Measurements from ENCODE around the gene NUS1. TPM values are rescaled to one million over a fixed set of nuclear protein-coding genes. Genes with fewer than 3 reads are reported as not detected.
A peak's percentile ranks its signal among the peaks of the same experiment; 100 is the strongest.

Gene NUS1
- total and polyA plus RNA-seq, 2 of the 4 experiments (the other 2 are of a cell fraction) = 11.8 to 19.6 TPM

DNA sequence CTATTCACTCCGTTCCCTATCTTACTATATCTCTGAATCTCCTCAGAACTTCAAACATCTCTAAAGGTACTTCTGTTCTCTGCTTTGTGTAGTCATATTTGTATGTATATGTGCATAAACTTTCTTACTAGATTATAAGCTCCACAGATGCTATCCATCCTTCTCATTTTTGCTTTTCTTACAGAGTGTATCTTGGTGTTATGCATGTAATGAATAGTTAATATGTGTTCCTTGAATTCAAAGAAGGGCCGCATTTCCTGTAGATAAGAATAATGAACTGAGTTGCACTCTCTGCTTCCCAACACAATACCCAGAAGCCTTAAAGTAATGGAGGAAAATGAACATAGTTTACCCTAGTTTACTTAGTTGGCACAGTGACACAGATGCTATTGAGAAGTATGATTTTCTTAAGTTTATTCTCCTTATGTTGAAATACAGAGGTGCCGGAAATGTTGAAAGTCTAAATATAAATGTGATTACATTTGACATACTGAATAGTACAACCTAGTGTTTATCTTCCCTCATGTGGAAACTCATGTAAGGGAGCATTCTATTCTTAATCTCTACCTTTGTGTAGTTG lies 6.0 kb downstream of the NUS1 start:
- Histone ChIP-seq H3K27ac (ENCODE audit: insufficient read depth, low read length) (no peak overlapping the region), H3K18ac (ENCODE audit: low read depth, low read length) (no peak overlapping the region), H4K91ac (ENCODE audit: insufficient read depth, low read depth, low read length) (no peak overlapping the region), H3K4me3 (ENCODE audit: insufficient read depth, low read depth, low read length) (no peak overlapping the region), H3K23ac (ENCODE audit: low read depth, low read length) (no peak overlapping the region), H3K9ac (ENCODE audit: low read depth, low read length) (no peak overlapping the region), H2AFZ (replicated peaks; ENCODE audit: low read length, poor library complexity) (no peak overlapping the region), H3K14ac (replicated peaks; ENCODE audit: low read depth, low read length) (no peak overlapping the region), H2AK9ac (replicated peaks; ENCODE audit: low read depth, low read length, poor library complexity) (no peak overlapping the region), H2BK120ac (ENCODE audit: low read depth, low read length) (no peak overlapping the region), H3K27me3 (ENCODE audit: control insufficient read depth, insufficient read depth, low read length) (no peaks in the 10 kb centered on the region), H2AK5ac (ENCODE audit: low read depth, low read length) (no peak overlapping the region), H3K36me3 (ENCODE audit: control insufficient read depth, insufficient read depth, low read length) (no peaks in the 10 kb centered on the region; the same call in 1 of the 2 replicates), H4K5ac (ENCODE audit: low read depth, low read length) (no peak overlapping the region), H4K8ac (ENCODE audit: low read depth in 2 of 2, low read length in 2 of 2) (no peak overlapping the region), H3K4me1 (ENCODE audit: control insufficient read depth, insufficient read depth, low read length) (peaks cover 8% of the 10 kb centered on the region; the same call in 1 of the 2 replicates), H2BK20ac (ENCODE audit: low read depth, low read length) (no peak overlapping the region), H3K56ac (ENCODE audit: extremely low read depth, insufficient read depth, low read length) (no peak overlapping the region), H4K20me1 (ENCODE audit: insufficient read depth, low read length) (peaks cover 67% of the 10 kb centered on the region), H2BK5ac (ENCODE audit: low read depth, low read length, poor library complexity, severe bottlenecking) (no peak overlapping the region), H3K4me2 (ENCODE audit: low read depth, low read length) (0 out of 2 replicates have a peak overlapping the region, but pooled peaks have one; percentile 33), H3K79me1 (ENCODE audit: low read depth in 1 of 2, low read length in 2 of 2) (peaks cover 7 to 51% of the 10 kb centered on the region in 2 experiments; a peak in 3 of 4 replicates), H3K9me3 (ENCODE audit: control insufficient read depth, insufficient read depth, low read length) (no peaks in the 10 kb centered on the region), H3K9me1 (ENCODE audit: insufficient read depth, low read length) (peaks cover 5% of the 10 kb centered on the region; the same call in 1 of the 2 replicates), H2BK15ac (ENCODE audit: low read depth, low read length) (no peak overlapping the region), H3K4ac (ENCODE audit: low read depth, low read length) (no peak overlapping the region)
- no TSS peak for BruUV-seq (replicated peaks)
- WGBS, 2 experiments (ENCODE audit: extremely low coverage in 2 of 2, insufficient read length in 1 of 2) = no CpG with 5 or more reads among the region's 3 CpGs
- POLR2A ChIA-PET (ENCODE audit: unreplicated experiment) = no interaction called here
- dilution Hi-C loops (cut with HindIII; ENCODE audit: low sequenced_read_pairs, unreplicated experiment) = no loop called here
- no peak for TF ChIP-seq POLR2A (IDR thresholded peaks at IDR 0.05; ENCODE audit: low read depth, low read length)
- no peak for TF ChIP-seq RCOR1 (IDR thresholded peaks at IDR 0.05; ENCODE audit: insufficient replicate concordance, low read length)
- no peak for TF ChIP-seq SMC3 (IDR thresholded peaks at IDR 0.05; ENCODE audit: low read depth, low read length)
- TF ChIP-seq FOS (IDR thresholded peaks at IDR 0.05; ENCODE audit: low read depth, low read length) = no peak
- TF ChIP-seq, protein P1, sequence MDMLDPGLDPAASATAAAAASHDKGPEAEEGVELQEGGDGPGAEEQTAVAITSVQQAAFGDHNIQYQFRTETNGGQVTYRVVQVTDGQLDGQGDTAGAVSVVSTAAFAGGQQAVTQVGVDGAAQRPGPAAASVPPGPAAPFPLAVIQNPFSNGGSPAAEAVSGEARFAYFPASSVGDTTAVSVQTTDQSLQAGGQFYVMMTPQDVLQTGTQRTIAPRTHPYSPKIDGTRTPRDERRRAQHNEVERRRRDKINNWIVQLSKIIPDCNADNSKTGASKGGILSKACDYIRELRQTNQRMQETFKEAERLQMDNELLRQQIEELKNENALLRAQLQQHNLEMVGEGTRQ (IDR thresholded peaks at IDR 0.05; ENCODE audit: low read depth, low read length) = no peak
- TF ChIP-seq CTCF (conservative IDR thresholded peaks at IDR 0.05; ENCODE audit: low read depth, low read length) = no peak
- ATAC-seq (ENCODE audit: low read depth) (0 out of 2 replicates have a peak, but pooled peaks have one; percentile 8), DNase-seq (no peak)
- CTCF ChIA-PET = no interaction called here
- intact Hi-C loops (cut with micrococcal nuclease) = no loop called here
- in situ Hi-C loops (cut with MboI; ENCODE audit: low sequenced_read_pairs) = no loop called here

All from IMR-90 (cell line).